SK-N-SH (cell line): ENCODE results near the gene CAMK2D. TPM values are rescaled to one million over a fixed set of nuclear protein-coding genes. Genes with fewer than 3 reads are reported as not detected.

Experiments used
- CTCF ChIA-PET: fragments of 300-600, 350-600 bp; formaldehyde crosslinking; extraction: SDS; loops from one replicate; lab custom pipeline; 2021; lab: Yijun Ruan, JAX
- POLR2A ChIA-PET: fragments of 350-600 bp; sonication (Branson Sonifier 250); formaldehyde crosslinking; extraction: SDS; loops from one replicate; lab custom pipeline; 2020; ENCODE audit warnings: antibody characterized with exemption, inconsistent platforms; lab: Yijun Ruan, JAX
- DNase-seq: peaks from one replicate; pipeline ENCODE4 v3.0.0; 2012
- H2AFZ ChIP-seq: fragments of 200-600 bp; sonication (generic); 2 replicates; pipeline ENCODE4 v1.8.1; 2016; ENCODE audit warnings: antibody characterized with exemption, mild to moderate bottlenecking, low read depth
- H3F3A ChIP-seq: fragments of 200-600 bp; sonication (generic); replicated peaks from 2 replicates; pipeline ENCODE3; 2016; ENCODE audit warnings: antibody characterized with exemption, mild to moderate bottlenecking; ENCODE audit not compliant: insufficient read depth
- H3K27ac ChIP-seq, 2 experiments: fragments of 200-500 bp in 1 of 2; fragments of 200-600 bp in 1 of 2; sonication (Bioruptor generic) in 1 of 2; sonication (generic), shearing (Covaris generic) in 1 of 2; 2 replicates each; pipeline versions ENCODE4 v1.5.1 to v1.6.1; 2014 to 2016; ENCODE audit warnings: low read depth in 2 of 2, inconsistent platforms in 1 of 2, low read length in 1 of 2, mild to moderate bottlenecking in 1 of 2, mixed read lengths in 1 of 2
- H3K27me3 ChIP-seq: fragments of 200-600 bp; sonication (generic), shearing (Covaris generic); 2 replicates; pipeline ENCODE4 v1.6.1; 2016; ENCODE audit warnings: mixed run types; ENCODE audit not compliant: insufficient read depth
- H3K36me3 ChIP-seq, 2 experiments: fragments of 200-500 bp in 1 of 2; fragments of 200-600 bp in 1 of 2; sonication (Bioruptor generic) in 1 of 2; sonication (generic) in 1 of 2; replicated peaks in 1 of 2; 2 replicates each; pipeline versions ENCODE3 to v1.5.1; 2014 to 2016; ENCODE audit warnings: low read length in 1 of 2, mild to moderate bottlenecking in 1 of 2; ENCODE audit not compliant: insufficient read depth in 2 of 2, control insufficient read depth in 1 of 2
- H3K4me1 ChIP-seq, 2 experiments: fragments of 200-500 bp in 1 of 2; fragments of 200-600 bp in 1 of 2; sonication (Bioruptor generic) in 1 of 2; sonication (generic), shearing (Covaris generic) in 1 of 2; 2 replicates each; pipeline versions ENCODE4 v1.5.1 to v1.6.1; 2014 to 2016; ENCODE audit warnings: low read depth in 1 of 2, low read length in 1 of 2, mixed run types in 1 of 2; ENCODE audit not compliant: insufficient read depth in 2 of 2, control insufficient read depth in 1 of 2
- H3K4me2 ChIP-seq: fragments of 200-600 bp; sonication (generic), shearing (Covaris generic); 2 replicates; pipeline ENCODE4 v1.6.1; 2017; ENCODE audit warnings: mixed run types
- H3K4me3 ChIP-seq, 2 experiments: fragments of 200-500 bp in 1 of 2; fragments of 200-600 bp in 1 of 2; sonication (Bioruptor generic) in 1 of 2; sonication (generic), shearing (Covaris generic) in 1 of 2; 2 replicates each; pipeline versions ENCODE4 v1.5.1 to v1.8.1; 2014 to 2016; ENCODE audit warnings: low read depth in 2 of 2, inconsistent platforms in 1 of 2, low read length in 1 of 2, mild to moderate bottlenecking in 1 of 2, mixed read lengths in 1 of 2, moderate library complexity in 1 of 2
- H3K79me2 ChIP-seq: fragments of 200-600 bp; sonication (generic); 2 replicates; pipeline ENCODE4 v1.8.1; 2017; ENCODE audit warnings: mild to moderate bottlenecking; ENCODE audit not compliant: insufficient read depth
- H3K9ac ChIP-seq: fragments of 200-600 bp; sonication (generic); 2 replicates; pipeline ENCODE4 v1.6.1; 2017; ENCODE audit warnings: mixed run types
- H3K9me2 ChIP-seq: fragments of 200-600 bp; sonication (generic); 2 replicates; pipeline ENCODE4 v1.6.1; 2017; ENCODE audit warnings: mixed run types
- H3K9me3 ChIP-seq: fragments of 200-600 bp; sonication (generic); 2 replicates; pipeline ENCODE4 v1.6.1; 2017; ENCODE audit warnings: mixed run types, mild to moderate bottlenecking, moderate library complexity
- H4K20me1 ChIP-seq: fragments of 200-600 bp; sonication (generic); 2 replicates; pipeline ENCODE4 v1.6.1; 2017; ENCODE audit warnings: mild to moderate bottlenecking, mixed run types; ENCODE audit not compliant: insufficient read depth
- CHD2 ChIP-seq: fragments of 150-350 bp; IDR thresholded peaks from 2 replicates; pipeline ENCODE4 v1.6.1; 2018; ENCODE audit warnings: low read length; ENCODE audit not compliant: partially characterized antibody
- ELF1 ChIP-seq: IDR thresholded peaks from 2 replicates; pipeline ENCODE4 v1.4.0; 2012
- EZH2phosphoT487 ChIP-seq: fragments of 200-600 bp; sonication (generic); IDR thresholded peaks from 2 replicates; pipeline ENCODE4 v1.6.1; 2017; ENCODE audit warnings: low read depth, mixed run types, mild to moderate bottlenecking, antibody characterized with exemption, moderate library complexity, borderline replicate concordance
- FOXJ3 ChIP-seq: sonication (generic); formaldehyde crosslinking; IDR thresholded peaks from 2 replicates; pipeline ENCODE4 v1.5.1; 2020; ENCODE audit warnings: mild to moderate bottlenecking, missing genetic modification reagents
- FOXM1 ChIP-seq: IDR thresholded peaks from 2 replicates; pipeline ENCODE4 v1.4.0; 2012; ENCODE audit warnings: low read depth, mild to moderate bottlenecking
- GABPA ChIP-seq: IDR thresholded peaks from 2 replicates; pipeline ENCODE4 v1.4.0; 2012; ENCODE audit warnings: low read depth, mild to moderate bottlenecking
- JUND ChIP-seq: IDR thresholded peaks from 2 replicates; pipeline ENCODE4 v1.4.0; 2012
- MXI1 ChIP-seq: IDR thresholded peaks from 2 replicates; pipeline ENCODE4 v1.6.1; 2012; ENCODE audit warnings: mild to moderate bottlenecking, low read depth, low read length, improper control_type of control experiment
- NRF1 ChIP-seq: IDR thresholded peaks from 2 replicates; pipeline ENCODE4 v1.6.1; 2012; ENCODE audit warnings: low read depth, mild to moderate bottlenecking, low read length
- POLR2AphosphoS5 ChIP-seq: IDR thresholded peaks from 2 replicates; pipeline ENCODE4 v1.6.1; 2012; ENCODE audit warnings: low read depth, low read length
- RFX5 ChIP-seq: IDR thresholded peaks from 2 replicates; pipeline ENCODE4 v1.6.1; 2012; ENCODE audit warnings: mild to moderate bottlenecking, improper control_type of control experiment, low read length
- SIN3A ChIP-seq: IDR thresholded peaks from 2 replicates; pipeline ENCODE4 v1.6.1; 2012; ENCODE audit warnings: low read depth, mild to moderate bottlenecking, low read length, moderate library complexity, borderline replicate concordance
- TAF1 ChIP-seq: IDR thresholded peaks from 2 replicates; pipeline ENCODE4 v1.6.1; 2012; ENCODE audit warnings: low read depth, mild to moderate bottlenecking, low read length, moderate library complexity, borderline replicate concordance
- WGBS: methylation state at CpG from one replicate; pipeline ENCODE4 v1.1.6; 2017; ENCODE audit warnings: low lambda C conversion rate; 5-methylcytosine and 5-hydroxymethylcytosine counted together
- polyA plus RNA-seq, 3 experiments: library from polyadenylated mRNA; depleted of rRNA; stranded (reverse); fragments of >200 nt; gene quantifications; 2 replicates each; pipeline ENCODE4 v1.2.3, GENCODE V29; 2012
- TF ChIP-seq, protein P1 (sequence below): fragments of 150-350 bp; IDR thresholded peaks from 2 replicates; pipeline ENCODE4 v1.6.1; 2017; ENCODE audit warnings: antibody characterized with exemption, low read length, low read depth, borderline replicate concordance
- TF ChIP-seq, protein P2 (sequence below): IDR thresholded peaks from 2 replicates; pipeline ENCODE4 v1.4.0; 2012; ENCODE audit warnings: low read depth
- TF ChIP-seq, protein P3 (sequence below): IDR thresholded peaks from 2 replicates; pipeline ENCODE4 v1.6.1; 2012; ENCODE audit warnings: mild to moderate bottlenecking, low read depth, low read length, moderate library complexity
- TF ChIP-seq, protein P4 (sequence below): IDR thresholded peaks from 2 replicates; pipeline ENCODE4 v1.4.0; 2012; ENCODE audit warnings: low read depth, borderline replicate concordance

CAMK2D gene
- polyA plus RNA-seq, 1 of the 3 experiments (the other 2 are of a cell fraction): 17.0 TPM

DNA sequence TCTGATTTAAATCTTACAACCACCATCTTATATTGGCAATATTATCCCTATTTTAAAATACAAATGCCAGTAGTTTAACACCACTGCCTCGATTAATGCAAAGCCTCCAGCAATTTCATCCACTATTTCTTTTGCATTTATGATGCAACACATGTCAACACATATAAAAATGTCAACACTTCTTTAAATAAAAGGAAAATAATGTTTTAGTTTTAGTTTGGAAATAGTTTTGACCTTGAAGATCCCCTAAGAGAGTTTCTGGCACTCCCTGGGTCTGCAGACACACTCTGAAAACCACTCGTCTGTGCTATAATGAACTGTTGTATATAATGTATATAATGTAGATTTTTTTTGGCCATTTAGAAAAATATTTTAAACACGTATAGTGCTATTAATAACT lies 99.0 kb downstream of the CAMK2D start:
- no peaks in the 10 kb centered on the region for H3K9me2 ChIP-seq

DNA sequence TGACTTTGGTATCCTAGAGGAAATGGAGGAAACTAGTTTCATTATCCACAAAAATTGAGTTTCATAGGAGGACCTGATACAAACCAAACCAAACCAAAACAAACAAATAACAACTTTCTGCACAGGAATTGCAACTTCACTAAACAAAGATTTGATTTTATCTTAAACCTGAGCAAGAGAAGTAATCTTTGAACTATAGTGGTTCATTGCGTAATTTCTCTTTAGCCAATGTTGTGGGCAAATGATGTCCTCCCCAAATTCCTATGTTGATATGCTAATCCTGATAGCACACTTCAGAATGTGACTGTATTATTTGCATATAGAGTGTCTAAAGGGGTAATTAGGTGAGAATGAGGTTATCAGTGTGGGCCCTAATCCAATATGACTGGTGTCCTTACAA lies 102.4 kb downstream of the CAMK2D start:
- peaks cover 11% of the 10 kb centered on the region for H3F3A ChIP-seq

More for the DNA sequence above, 99.0 kb downstream of the CAMK2D start:
- TF ChIP-seq TAF1: no peak
- TF ChIP-seq, protein P1, sequence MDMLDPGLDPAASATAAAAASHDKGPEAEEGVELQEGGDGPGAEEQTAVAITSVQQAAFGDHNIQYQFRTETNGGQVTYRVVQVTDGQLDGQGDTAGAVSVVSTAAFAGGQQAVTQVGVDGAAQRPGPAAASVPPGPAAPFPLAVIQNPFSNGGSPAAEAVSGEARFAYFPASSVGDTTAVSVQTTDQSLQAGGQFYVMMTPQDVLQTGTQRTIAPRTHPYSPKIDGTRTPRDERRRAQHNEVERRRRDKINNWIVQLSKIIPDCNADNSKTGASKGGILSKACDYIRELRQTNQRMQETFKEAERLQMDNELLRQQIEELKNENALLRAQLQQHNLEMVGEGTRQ: no peak
- no peak for TF ChIP-seq MXI1
- TF ChIP-seq, protein P2, sequence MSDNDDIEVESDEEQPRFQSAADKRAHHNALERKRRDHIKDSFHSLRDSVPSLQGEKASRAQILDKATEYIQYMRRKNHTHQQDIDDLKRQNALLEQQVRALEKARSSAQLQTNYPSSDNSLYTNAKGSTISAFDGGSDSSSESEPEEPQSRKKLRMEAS: no peak
- TF ChIP-seq POLR2AphosphoS5: no peak
- TF ChIP-seq FOXJ3 (CRISPR knock-in tag): no peak
- no peak for TF ChIP-seq EZH2phosphoT487
- no peak for TF ChIP-seq ELF1
- peaks cover 0 to 4% of the 10 kb centered on the region in 2 experiments; a peak in 2 of 4 replicates for H3K4me1 ChIP-seq
- ChIA-PET POLR2A (no interaction called here), CTCF (no interaction called here)
- no peak overlapping the region for H3K4me2 ChIP-seq
- 94% methylated on average over 3 of the region's 3 CpGs for WGBS
- H3F3A ChIP-seq: peaks cover 11% of the 10 kb centered on the region
- no peak overlapping the region for H2AFZ ChIP-seq
- peaks cover 22% of the 10 kb centered on the region for H3K79me2 ChIP-seq
- no peak overlapping the region for H3K4me3 ChIP-seq
- DNase-seq: no peak
- no peaks in the 10 kb centered on the region for H3K27me3 ChIP-seq
- no peaks in the 10 kb centered on the region; the same call in 1 of the 2 replicates for H4K20me1 ChIP-seq
- no peak overlapping the region for H3K27ac ChIP-seq
- no peak overlapping the region for H3K9ac ChIP-seq
- no peaks in the 10 kb centered on the region for H3K9me3 ChIP-seq
- H3K36me3 ChIP-seq: peaks cover 6 to 30% of the 10 kb centered on the region in 2 experiments

More for the DNA sequence above, 102.4 kb downstream of the CAMK2D start:
- 100% methylated on average over 1 of the region's 1 CpG for WGBS
- no peaks in the 10 kb centered on the region for H3K27me3 ChIP-seq
- ChIA-PET POLR2A (no interaction called here), CTCF (no interaction called here)
- no peak overlapping the region for H3K27ac ChIP-seq
- no peak overlapping the region for H3K9ac ChIP-seq
- H3K79me2 ChIP-seq: peaks cover 28% of the 10 kb centered on the region
- peaks cover 0 to 4% of the 10 kb centered on the region in 2 experiments; a peak in 1 of 4 replicates for H3K4me1 ChIP-seq
- H3K4me2 ChIP-seq: no peak overlapping the region
- H3K4me3 ChIP-seq: no peak overlapping the region
- no peak for DNase-seq
- H3K36me3 ChIP-seq: peaks cover 6 to 40% of the 10 kb centered on the region in 2 experiments
- TF ChIP-seq, protein P3, sequence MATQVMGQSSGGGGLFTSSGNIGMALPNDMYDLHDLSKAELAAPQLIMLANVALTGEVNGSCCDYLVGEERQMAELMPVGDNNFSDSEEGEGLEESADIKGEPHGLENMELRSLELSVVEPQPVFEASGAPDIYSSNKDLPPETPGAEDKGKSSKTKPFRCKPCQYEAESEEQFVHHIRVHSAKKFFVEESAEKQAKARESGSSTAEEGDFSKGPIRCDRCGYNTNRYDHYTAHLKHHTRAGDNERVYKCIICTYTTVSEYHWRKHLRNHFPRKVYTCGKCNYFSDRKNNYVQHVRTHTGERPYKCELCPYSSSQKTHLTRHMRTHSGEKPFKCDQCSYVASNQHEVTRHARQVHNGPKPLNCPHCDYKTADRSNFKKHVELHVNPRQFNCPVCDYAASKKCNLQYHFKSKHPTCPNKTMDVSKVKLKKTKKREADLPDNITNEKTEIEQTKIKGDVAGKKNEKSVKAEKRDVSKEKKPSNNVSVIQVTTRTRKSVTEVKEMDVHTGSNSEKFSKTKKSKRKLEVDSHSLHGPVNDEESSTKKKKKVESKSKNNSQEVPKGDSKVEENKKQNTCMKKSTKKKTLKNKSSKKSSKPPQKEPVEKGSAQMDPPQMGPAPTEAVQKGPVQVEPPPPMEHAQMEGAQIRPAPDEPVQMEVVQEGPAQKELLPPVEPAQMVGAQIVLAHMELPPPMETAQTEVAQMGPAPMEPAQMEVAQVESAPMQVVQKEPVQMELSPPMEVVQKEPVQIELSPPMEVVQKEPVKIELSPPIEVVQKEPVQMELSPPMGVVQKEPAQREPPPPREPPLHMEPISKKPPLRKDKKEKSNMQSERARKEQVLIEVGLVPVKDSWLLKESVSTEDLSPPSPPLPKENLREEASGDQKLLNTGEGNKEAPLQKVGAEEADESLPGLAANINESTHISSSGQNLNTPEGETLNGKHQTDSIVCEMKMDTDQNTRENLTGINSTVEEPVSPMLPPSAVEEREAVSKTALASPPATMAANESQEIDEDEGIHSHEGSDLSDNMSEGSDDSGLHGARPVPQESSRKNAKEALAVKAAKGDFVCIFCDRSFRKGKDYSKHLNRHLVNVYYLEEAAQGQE: no peak
- no peak for TF ChIP-seq NRF1
- no peak for TF ChIP-seq CHD2
- no peak for TF ChIP-seq SIN3A
- TF ChIP-seq RFX5: no peak
- no peak for TF ChIP-seq FOXM1
- no peak for TF ChIP-seq JUND
- TF ChIP-seq, protein P4, sequence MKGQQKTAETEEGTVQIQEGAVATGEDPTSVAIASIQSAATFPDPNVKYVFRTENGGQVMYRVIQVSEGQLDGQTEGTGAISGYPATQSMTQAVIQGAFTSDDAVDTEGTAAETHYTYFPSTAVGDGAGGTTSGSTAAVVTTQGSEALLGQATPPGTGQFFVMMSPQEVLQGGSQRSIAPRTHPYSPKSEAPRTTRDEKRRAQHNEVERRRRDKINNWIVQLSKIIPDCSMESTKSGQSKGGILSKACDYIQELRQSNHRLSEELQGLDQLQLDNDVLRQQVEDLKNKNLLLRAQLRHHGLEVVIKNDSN: no peak
- TF ChIP-seq GABPA: no peak
- H3K9me3 ChIP-seq: no peaks in the 10 kb centered on the region
- no peak overlapping the region for H2AFZ ChIP-seq
- H4K20me1 ChIP-seq: no peaks in the 10 kb centered on the region; the same call in 1 of the 2 replicates
- no peaks in the 10 kb centered on the region for H3K9me2 ChIP-seq
